Astrocyte of the spinal cord (primary cell): ENCODE results near the gene PGR.

Experiments
- DNase-seq: peaks from one replicate; pipeline ENCODE4 v3.0.0; 2011; ENCODE audit warnings: low read depth, low spot score
- H3K4me3 ChIP-seq: 2 replicates; pipeline ENCODE4 v1.5.1; 2011; ENCODE audit warnings: low read depth, mild to moderate bottlenecking, low read length, moderate library complexity
- CTCF ChIP-seq: IDR thresholded peaks from 2 replicates; pipeline ENCODE4 v1.5.1; 2012; ENCODE audit warnings: low read depth, mild to moderate bottlenecking, low read length, inconsistent platforms
- in situ Hi-C: cut with HindIII; loops from 2 replicates; pipeline ENCODE4 v1.10.0; 2017; ENCODE audit warnings: low sequenced_read_pairs

The PGR gene

GRCh38 chr11:101113540-101113939 is 16.1 kb downstream of the PGR start:
- DNase-seq: no peak
- in situ Hi-C loops: no loop called here
- TF ChIP-seq CTCF: no peak
- H3K4me3 ChIP-seq: no peak overlapping the region

- TF ChIP-seq CTCF: no peak
- H3K4me3 ChIP-seq: no peak overlapping the region
- no peak for DNase-seq
- in situ Hi-C loops: no loop called here
These were observed 24.9 kb downstream of the PGR start for GRCh38 chr11:101104716-101105115.

- DNase-seq: no peak
- in situ Hi-C loops: no loop called here
- TF ChIP-seq CTCF: no peak
- H3K4me3 ChIP-seq: no peak overlapping the region
These were observed 26.2 kb downstream of the PGR start for GRCh38 chr11:101103433-101103832.

GRCh38 chr11:101100601-101101000 is 29.0 kb downstream of the PGR start:
- no peak overlapping the region for H3K4me3 ChIP-seq
- no peak for TF ChIP-seq CTCF
- in situ Hi-C loops: no loop called here
- DNase-seq: no peak

- no peak for TF ChIP-seq CTCF
- in situ Hi-C loops: no loop called here
- no peak overlapping the region for H3K4me3 ChIP-seq
- DNase-seq: peak; percentile 6
These were observed 33.4 kb downstream of the PGR start for GRCh38 chr11:101096036-101096704.

- DNase-seq: no peak
- in situ Hi-C loops: no loop called here
- H3K4me3 ChIP-seq: no peak overlapping the region
- no peak for TF ChIP-seq CTCF
These were observed 37.8 kb downstream of the PGR start for GRCh38 chr11:101091781-101092180.
